Measurements from ENCODE around the gene ARHGAP24. TPM values are rescaled to one million over a fixed set of nuclear protein-coding genes. Genes with fewer than 3 reads are reported as not detected.
"Not testable (repeated sequence)": the region's sequence is repeated elsewhere in the genome, so short reads cannot be mapped to it uniquely, and the experiment has no call there.

The ARHGAP24 gene
- total and polyA plus RNA-seq, 10 of the 15 experiments (the other 5 are each of a cell fraction or from before 2014, with no cell fraction given): 0.10 to 4.2 (median 0.52) TPM

DNA sequence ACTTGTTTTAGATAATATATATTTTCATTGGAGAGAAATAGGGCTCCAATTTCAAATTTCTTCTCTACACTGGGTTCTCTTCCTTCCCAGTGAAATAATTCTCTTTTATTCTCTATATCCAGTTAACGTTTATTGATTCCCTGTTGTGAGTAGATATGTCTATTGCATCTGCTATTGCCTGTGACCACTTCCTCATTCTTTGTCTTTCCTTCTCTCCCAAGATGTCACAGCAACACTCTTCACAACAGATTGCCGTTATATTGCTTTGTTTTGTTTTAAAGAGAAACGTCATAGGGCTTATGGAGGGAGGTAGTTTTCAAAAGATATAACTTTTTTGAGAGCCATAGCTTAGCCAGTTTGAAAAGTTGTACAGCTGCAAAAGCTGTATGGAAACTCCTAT is 343.8 kb downstream of the ARHGAP24 start:
- WGBS (ENCODE audit: insufficient coverage, insufficient replicate concordance, low lambda C conversion rate, missing lambda C conversion rate): 30% methylated on average over 3 of the region's 3 CpGs
- H3K27me3 ChIP-seq (replicated peaks in 1 of 2; ENCODE audit: control insufficient read depth in 2 of 2, insufficient read depth in 2 of 2, low read length in 1 of 2): no peaks in the 10 kb centered on the region
- no TSS peak for BruUV-seq (replicated peaks)
- no peaks in the 10 kb centered on the region for H3K79me2 ChIP-seq (ENCODE audit: control insufficient read depth, insufficient read depth, low read length)
- no peaks in the 10 kb centered on the region for H3K4me1 ChIP-seq (ENCODE audit: control insufficient read depth, insufficient read depth, low read length)
- H3K9me3 ChIP-seq (replicated peaks; ENCODE audit: control insufficient read depth, insufficient read depth, low read length): no peaks in the 10 kb centered on the region
- H2AFZ ChIP-seq (ENCODE audit: control insufficient read depth, low read depth, low read length): no peak overlapping the region
- no peak for DNase-seq (ENCODE audit: low read depth, low spot score)
- H3K4me3 ChIP-seq: no peak overlapping the region
- H3K4me2 ChIP-seq (ENCODE audit: control insufficient read depth, insufficient read depth): no peak overlapping the region
- H4K20me1 ChIP-seq (ENCODE audit: control insufficient read depth, insufficient read depth): no peaks in the 10 kb centered on the region
- H3K27ac ChIP-seq (ENCODE audit: control insufficient read depth, insufficient read depth): no peak overlapping the region
- POLR2A ChIA-PET: no interaction called here
- H3K9ac ChIP-seq (ENCODE audit: control insufficient read depth, insufficient read depth, low read length): no peak overlapping the region
- in situ Hi-C loops (cut with MboI): no loop called here
- CTCF ChIA-PET: no interaction called here
- ATAC-seq: no peak
- no peak for FAIRE-seq
- SMC1A ChIA-PET (ENCODE audit: uncharacterized antibody, unreplicated experiment): no interaction called here
- TF ChIP-seq NRF1 (conservative IDR thresholded peaks at IDR 0.05; ENCODE audit: low read depth, low read length) (no peak), SPI1 (IDR thresholded peaks at IDR 0.05; ENCODE audit: borderline replicate concordance, insufficient read depth, low read depth, low read length) (peak; percentile 47; the same call in 1 of the 2 replicates), TARDBP (IDR thresholded peaks at IDR 0.05; ENCODE audit: borderline replicate concordance) (no peak), RFX5 (IDR thresholded peaks at IDR 0.05; ENCODE audit: low read depth, low read length) (no peak)
- intact Hi-C loops (cut with micrococcal nuclease; ENCODE audit: unreplicated experiment): no loop called here
- no peaks in the 10 kb centered on the region for H3K36me3 ChIP-seq (ENCODE audit: control insufficient read depth in 2 of 2, insufficient read depth in 2 of 2, low read length in 1 of 2)
- RAD21 ChIA-PET (ENCODE audit: unreplicated experiment): interaction anchor here (1.0 kb wide), 1 partner anchor 51 kb away, joined by 3 read pairs; no protein-coding TSS in a partner anchor

DNA sequence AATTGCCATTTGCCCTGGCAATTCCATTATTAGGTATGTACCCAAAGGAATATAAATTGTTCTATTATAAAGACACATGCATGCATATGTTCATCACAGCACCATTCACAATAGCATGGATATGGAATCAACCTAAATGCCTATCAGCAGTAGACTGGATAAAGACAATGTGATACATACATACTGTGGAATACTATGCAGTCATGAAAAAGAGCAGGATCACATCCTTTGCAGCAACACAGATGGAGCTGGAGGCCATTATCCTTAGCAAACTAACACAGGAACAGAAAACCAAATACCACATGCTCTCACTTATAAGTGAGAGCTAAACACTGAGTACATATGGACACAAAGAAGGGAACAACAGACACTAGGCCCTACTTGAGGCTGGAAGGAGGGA is 345.2 kb downstream of the ARHGAP24 start:
- ATAC-seq; H3K9me3 ChIP-seq (replicated peaks; ENCODE audit: control insufficient read depth, insufficient read depth, low read length); H3K9ac ChIP-seq (ENCODE audit: control insufficient read depth, insufficient read depth, low read length); H3K4me2 ChIP-seq (ENCODE audit: control insufficient read depth, insufficient read depth); H3K36me3 ChIP-seq (ENCODE audit: control insufficient read depth in 2 of 2, insufficient read depth in 2 of 2, low read length in 1 of 2); H3K4me1 ChIP-seq (ENCODE audit: control insufficient read depth, insufficient read depth, low read length); H3K79me2 ChIP-seq (ENCODE audit: control insufficient read depth, insufficient read depth, low read length); H3K27ac ChIP-seq (ENCODE audit: control insufficient read depth, insufficient read depth); SMC1A ChIA-PET (ENCODE audit: uncharacterized antibody, unreplicated experiment); H4K20me1 ChIP-seq (ENCODE audit: control insufficient read depth, insufficient read depth); H2AFZ ChIP-seq (ENCODE audit: control insufficient read depth, low read depth, low read length); RAD21 ChIA-PET (ENCODE audit: unreplicated experiment); POLR2A ChIA-PET; H3K4me3 ChIP-seq; DNase-seq (ENCODE audit: low read depth, low spot score); BruUV-seq (replicated peaks); CTCF ChIA-PET; intact Hi-C loops (cut with micrococcal nuclease; ENCODE audit: unreplicated experiment); in situ Hi-C loops (cut with MboI); H3K27me3 ChIP-seq (replicated peaks in 1 of 2; ENCODE audit: control insufficient read depth in 2 of 2, insufficient read depth in 2 of 2, low read length in 1 of 2); FAIRE-seq: not testable (repeated sequence)
